Vagina (tissue), 2 donors: ENCODE data around the gene PHLDB1.

Experiments
- CTCF ChIP-seq, 3 experiments: fragments of 450-650 bp in 2 of 3; fragments of 200-600 bp in 1 of 3; sonication (generic) in 1 of 3; IDR thresholded peaks; one replicate each; pipeline ENCODE4 v1.5.1; 2017 to 2019; ENCODE audit warnings: antibody characterized with exemption in 3 of 3, mild to moderate bottlenecking in 2 of 3, moderate library complexity in 2 of 3
- POLR2A ChIP-seq, 2 donors: fragments of 450-650 bp; IDR thresholded peaks; one replicate each; pipeline ENCODE4 v1.6.1; 2017; ENCODE audit warnings: antibody characterized with exemption in 2 of 2, mild to moderate bottlenecking in 2 of 2, moderate library complexity in 2 of 2
- POLR2AphosphoS5 ChIP-seq, 2 donors: sonication (generic); formaldehyde crosslinking; IDR thresholded peaks; one replicate each; pipeline ENCODE4 v1.9.0; 2017; ENCODE audit warnings: antibody characterized with exemption in 2 of 2, mild to moderate bottlenecking in 2 of 2, low read depth in 1 of 2; ENCODE audit not compliant: insufficient read depth in 1 of 2

DNA sequence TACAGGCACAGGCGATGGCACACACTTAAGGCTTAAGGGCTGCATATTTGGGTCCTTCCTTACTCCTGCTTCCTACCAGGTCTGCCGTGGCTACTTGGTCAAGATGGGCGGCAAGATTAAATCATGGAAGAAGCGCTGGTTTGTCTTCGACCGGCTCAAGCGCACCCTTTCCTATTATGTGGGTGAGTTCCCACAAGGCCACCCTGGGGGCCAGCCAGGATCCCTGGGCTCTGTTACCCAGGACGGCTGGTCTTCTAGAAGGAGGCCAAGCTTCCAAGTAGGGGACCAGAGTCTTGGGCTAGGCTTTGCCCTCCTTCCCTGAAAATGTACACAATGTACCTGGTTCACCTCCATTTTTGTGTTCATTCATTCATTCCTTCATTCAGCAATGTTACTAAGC lies 43.0 kb downstream of the PHLDB1 start:
- TF ChIP-seq CTCF (IDR thresholded peaks at IDR 0.05) (no peak), POLR2A (IDR thresholded peaks at IDR 0.05) (no peak), POLR2AphosphoS5 (IDR thresholded peaks at IDR 0.05; ENCODE audit: insufficient read depth in 1 of 2, low read depth in 1 of 2) (no peak)
